GM19099 (cell line): Measurements from ENCODE around the gene MACROD2.

Experiments used
- POLR2A ChIP-seq: IDR thresholded peaks from 3 replicates; pipeline ENCODE4 v1.6.1; 2011; ENCODE audit warnings: low read depth; ENCODE audit not compliant: insufficient read length; ENCODE audit errors: extremely low read depth

The MACROD2 gene

DNA sequence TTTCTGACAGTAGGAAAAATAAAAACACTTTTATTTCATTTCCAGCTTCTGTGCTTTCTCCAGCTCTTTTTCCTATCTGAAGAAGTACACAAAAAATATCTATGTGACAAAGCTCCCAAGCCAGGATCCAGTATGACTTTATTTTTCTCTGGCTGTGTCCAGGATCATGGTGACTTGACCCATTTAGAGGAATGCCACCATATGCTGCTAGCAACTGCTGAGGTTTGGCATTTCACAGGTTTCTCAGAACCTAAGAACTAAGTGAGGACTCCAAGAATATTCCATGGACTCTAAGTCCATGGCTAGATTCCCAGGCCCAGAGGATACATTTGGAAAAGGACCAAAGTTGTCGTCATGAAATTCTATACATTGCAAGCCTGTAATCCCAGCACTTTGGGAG, 1218.7 kb downstream of the MACROD2 start:
- TF ChIP-seq POLR2A: no peak

DNA sequence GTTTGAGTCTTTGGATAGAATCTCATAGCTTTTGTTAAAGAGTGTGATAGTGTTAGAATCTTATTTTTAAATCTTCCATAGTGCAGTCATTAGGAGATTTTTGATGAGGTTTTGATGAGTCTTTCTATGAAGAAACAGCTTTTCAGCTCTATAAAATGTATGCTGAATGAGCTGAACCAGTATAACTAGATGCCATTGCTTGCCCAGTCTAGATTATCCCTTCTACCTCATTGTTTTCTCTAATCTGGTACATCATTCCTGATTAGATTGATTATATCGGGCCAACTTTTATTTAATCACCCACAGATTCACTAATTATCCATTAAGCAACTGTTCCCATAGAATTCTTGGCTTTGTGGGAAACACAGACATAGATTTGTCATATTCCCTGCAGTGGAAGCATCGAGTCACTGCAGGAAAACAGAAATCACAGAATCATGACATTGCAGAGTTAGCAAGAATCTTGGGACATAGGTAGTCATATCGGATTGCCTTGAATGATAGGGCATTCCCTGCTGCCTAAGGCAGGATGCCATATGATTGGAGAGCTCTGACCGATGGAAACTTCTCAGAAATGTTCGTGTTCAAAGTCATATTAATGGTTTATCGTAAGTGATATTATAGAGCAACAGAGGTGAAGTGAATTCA, 1224.8 kb downstream of the MACROD2 start:
- no peak for TF ChIP-seq POLR2A

DNA sequence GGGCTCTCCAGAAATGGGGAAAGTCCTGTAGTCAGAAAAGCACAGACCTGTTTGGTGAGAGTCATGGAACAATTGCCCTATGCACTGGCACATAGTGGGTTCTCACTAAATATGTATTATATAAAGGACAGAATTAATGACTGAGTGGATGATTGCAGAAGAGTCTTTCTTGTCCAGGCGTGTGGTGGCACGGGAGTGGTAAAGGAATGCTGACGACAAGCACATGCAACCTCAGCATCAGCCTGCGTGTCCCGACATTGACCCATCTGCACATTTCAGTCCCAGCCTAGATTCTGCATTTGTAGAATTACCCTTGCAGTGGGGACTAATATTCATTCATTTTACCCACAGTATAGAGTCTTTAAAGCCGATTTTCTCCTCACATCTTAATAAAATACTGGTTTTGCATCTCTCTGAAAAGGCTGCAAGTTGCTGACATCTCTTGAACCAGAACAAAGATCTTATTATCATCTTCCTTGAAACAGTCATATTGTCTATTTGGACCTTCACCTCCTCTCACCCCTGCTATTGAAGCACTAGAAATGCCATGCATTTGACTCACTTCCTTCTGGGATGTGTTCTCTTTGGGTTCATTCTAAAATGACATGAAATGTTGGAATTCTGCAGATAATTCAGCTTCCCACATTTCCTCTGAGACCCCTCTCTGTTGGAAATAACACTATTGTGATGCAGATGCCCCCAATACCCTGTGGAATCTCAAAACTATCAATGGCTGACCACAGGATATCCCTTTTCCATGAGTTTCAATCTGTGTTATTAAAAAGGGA, 1225.7 kb downstream of the MACROD2 start:
- no peak for TF ChIP-seq POLR2A

DNA sequence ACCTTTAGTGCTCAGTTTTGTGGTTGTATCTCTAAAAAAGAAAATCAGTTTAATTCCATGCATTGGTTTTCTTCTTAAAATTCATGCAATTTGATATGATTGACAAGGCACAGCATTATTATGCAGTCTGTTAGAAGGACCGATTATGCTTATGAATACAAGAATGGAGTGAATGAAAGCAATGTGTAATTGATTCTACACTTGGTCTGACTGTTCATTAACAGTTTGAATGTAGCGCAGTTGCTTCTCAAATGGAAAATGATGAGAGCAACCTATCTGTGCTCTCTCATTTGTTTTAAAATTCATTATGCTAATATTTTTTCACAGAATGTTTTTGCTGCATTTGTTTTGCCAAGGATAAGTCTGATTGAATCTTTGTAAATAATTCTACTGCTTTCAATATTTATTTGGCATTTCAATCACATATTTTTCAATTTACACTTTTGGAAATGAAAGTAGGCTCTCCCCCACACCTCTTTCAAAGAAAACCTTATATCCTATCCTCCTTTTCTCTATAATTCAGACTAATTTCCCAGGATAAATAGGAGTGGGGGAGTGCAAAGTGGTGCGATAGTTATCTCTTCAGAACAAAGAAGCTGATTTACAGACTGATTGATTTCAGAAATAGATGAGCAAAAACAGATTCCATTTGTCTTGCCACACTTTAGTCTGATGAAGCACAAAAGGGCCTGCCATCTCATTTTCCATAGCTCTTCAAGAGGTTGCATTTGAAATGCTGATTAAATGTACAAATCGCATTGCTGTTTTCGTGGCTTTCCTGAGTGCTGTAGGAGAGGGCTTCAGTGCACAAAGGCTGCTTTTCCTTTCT, 1227.4 kb downstream of the MACROD2 start:
- TF ChIP-seq POLR2A: no peak

DNA sequence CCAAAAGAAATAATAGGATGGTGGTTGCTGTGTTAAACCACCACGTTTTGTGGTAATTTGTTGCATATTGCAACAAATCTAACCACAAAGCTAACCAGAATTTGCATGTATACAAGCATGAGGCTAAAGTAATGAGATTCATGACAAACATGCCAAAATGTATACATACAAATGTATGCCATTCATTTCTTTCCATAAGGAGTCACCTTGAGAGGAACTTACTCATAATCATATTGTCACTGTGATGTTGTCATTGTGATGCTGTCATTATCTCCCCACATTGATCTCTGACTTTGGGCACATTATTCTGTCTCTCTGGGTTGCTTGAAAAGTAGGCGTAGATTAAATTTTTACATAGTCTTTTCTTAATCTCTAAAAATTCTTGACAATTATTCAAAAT, 1228.9 kb downstream of the MACROD2 start:
- TF ChIP-seq POLR2A: no peak

DNA sequence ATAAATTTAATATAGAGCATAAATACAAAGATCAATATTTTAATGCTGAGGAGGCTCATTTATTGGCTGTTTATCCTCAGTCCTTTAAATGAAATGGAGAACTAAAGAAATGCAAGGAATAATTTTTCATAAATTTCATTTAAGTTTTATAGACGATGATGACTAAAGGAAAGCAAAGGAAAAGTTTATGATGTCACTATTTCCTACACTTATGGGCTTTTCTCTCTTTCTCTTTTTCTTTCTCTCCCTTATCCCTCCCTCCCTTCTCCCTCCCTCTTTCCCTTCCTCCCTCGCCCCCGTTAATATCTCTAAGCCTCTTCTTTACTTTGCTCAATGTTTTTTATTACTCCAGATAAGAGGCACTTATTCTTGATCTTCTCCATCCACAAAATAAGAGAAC, 1231.8 kb downstream of the MACROD2 start:
- TF ChIP-seq POLR2A: no peak

DNA sequence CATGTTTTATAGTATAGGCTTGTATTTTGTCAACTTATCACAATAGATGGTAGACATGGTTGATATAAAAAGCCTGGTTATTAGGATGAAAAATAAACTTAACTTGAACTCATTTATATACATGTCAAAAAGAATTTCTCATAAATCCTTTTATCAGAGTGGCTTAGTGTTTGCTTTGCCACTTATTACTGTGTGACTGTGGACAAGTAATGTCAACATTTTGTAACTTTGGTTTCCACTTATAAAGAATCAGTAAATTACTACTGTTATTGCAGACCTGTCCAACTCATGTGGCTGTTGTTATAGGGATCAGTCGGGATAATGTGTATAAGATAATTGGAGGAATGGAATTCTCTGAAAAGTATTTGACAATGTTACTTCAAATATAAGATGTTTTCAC, 1236.9 kb downstream of the MACROD2 start:
- TF ChIP-seq POLR2A: no peak

DNA sequence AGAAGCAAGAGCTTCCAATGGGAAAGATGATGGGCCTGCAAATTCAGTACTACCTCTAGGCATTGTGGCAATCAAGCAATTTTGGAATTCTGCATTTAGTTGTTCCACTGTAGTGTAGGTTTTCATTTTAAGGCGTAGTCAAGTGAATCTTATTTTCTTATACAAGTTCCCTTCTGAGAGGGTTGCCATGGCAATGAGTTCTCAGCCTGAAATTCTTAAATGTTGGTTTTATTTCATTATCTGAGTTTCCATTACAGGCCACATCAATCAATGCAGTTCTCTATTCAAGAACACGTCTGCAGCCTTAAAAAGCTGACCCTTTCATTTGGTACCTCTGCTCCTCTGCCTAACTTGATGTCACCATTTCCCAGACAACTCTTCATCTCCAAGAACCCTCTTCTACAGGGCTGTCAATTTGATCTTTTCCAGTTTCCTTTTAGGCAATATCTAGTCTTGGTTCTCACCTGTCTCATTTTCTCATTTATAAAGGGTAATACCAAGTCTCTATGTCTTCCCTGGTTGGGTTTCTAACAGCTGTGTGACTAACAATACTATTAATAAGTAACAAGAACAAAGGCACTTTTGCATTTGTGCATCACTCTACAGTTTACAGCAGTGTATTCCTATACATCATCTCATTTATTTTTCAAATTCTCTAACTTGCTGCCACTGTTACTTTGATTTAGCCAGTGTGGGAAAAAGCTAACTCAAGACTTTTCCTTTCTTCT, 1240.3 kb downstream of the MACROD2 start:
- TF ChIP-seq POLR2A: no peak

DNA sequence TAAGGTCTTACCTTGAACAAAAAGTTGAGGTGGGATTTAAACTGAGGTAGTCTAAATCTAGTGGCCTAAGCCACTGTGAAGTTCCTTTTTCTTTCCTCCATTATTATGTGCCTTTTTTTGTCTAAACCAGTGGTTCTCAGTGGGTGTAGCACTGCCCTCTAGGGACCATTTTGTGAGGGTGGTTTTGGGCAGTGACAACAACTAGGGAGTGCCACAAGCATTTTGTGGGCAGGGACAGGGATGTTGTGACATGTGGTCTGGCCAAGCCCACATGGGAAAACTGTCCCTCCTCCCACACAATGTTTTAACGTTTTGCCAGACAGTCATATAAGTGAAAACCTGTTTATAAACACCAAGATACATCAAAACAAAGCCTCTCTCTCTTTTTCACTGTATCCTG, 1241.5 kb downstream of the MACROD2 start:
- no peak for TF ChIP-seq POLR2A

DNA sequence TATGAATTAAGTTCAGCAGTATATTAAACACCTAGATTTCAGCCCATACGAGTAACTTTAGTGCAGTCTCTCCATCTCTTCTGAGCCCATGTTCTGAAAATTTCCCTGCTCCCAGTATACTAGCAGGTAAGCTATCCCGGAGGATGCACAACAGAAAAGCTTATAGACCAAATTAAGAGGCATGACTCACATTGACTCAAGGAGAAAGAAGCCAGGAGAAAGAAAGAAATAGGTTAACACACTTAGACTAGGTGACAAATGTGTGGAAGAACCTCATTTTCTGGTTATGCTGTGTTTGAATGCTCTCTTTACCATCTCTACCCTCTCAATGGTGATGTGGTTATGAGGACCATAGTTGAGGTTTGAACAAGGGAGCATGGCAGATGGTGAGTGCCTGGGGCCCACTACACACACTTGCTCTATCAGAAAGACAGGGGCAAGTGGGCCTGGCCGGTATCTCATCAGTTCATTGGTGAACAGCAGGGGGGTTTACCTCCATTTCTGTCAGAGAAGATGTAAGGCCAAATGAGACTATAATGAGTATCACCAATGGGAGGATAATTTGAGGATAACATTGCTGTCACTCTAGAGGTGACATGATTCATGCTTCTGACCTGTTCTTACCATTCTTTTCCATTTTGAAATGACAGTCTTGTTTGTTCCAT, 1244.4 kb downstream of the MACROD2 start:
- TF ChIP-seq POLR2A: no peak

DNA sequence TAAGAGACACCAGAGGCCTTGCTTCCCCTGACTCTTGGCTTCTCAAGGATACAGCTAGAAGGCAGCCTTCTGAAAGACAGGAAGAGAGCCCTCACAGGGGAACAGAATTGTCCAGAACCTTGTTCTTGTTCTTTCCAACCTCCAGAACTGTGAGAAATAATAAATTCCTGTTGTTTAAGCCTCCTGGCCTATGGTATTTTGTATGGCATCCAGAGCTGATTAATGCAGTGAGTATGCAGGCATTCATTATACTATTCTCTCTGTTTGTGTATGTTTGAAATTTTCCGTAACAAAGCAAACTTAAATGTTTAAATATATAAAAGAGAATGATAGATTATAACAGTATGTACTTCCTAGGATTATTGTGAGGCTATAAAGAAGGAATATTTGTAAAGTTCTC, 1245.5 kb downstream of the MACROD2 start:
- TF ChIP-seq POLR2A: no peak

DNA sequence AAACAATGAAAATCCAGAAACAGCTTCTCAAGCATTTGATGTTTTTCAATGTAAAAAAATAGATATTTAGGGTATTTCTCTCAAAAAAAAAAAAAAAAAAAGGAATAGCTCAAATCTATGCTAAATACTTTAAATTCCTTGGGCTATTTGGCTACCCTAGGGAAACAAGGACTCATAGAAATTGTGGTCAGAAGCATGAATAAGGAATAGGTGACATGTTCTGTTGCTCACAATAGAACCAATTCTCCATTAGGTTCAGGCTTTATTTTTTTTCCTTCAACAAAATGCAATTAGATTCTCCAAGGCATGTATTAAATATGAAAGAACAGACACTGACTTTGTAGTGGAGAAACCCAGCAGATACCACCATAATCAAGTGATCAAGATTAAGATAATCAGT, 1246.4 kb downstream of the MACROD2 start:
- no peak for TF ChIP-seq POLR2A

DNA sequence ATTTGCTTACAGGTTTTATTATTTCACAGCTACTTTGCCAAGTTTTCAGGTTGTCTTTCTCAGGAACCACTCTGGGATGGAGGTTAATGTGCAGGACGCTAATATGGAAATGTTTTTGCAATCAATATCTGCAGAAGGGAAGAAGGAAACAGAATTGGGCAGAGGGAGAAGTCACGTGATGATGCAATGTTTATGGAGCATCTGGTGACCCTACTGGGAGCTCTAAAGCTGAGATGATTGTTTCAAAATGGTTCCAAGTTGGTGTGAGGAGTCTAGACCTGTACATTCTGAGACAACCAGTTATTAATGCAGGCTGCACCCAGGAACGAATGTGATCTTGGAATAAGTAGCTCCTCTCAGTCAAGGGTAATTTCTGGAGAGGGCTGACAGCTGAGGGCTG, 1247.5 kb downstream of the MACROD2 start:
- TF ChIP-seq POLR2A: no peak

DNA sequence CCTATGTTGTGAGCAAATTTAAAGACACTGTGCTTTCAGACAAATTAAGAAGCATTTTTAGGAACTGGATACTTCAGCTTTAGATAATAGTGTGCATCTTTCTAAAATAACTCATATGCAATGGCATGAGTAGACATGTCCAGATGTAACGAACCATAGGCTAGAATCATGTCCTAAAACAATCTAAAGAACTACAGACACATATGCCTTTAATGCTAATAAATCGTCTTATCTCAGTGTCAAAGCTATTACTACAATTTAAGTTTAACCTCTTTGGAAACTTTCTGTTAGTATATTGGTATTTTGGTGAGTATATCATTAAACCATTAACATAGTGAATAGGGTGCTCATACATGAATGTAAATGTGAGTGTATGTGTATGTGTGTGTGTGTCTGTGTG, 1250.6 kb downstream of the MACROD2 start:
- TF ChIP-seq POLR2A: no peak
